Upper lobe of left lung (tissue), 6 donors: Measurements from ENCODE around the gene UCHL5. TPM values are rescaled to one million over a fixed set of nuclear protein-coding genes. Genes with fewer than 3 reads are reported as not detected.

Source experiments
- ATAC-seq, 2 donors: fragments of 200-7000 bp; cut with Tn5 transposase; one replicate each; pipeline ENCODE4 v1.9.1; 2022; ENCODE audit warnings: mild to moderate bottlenecking in 2 of 2, moderate library complexity in 2 of 2; ENCODE audit not compliant: low FRiP score in 2 of 2
- DNase-seq, 2 donors: peaks; one replicate each; pipeline ENCODE4 v3.0.0-alpha.2; 2019 to 2020
- H3K27ac ChIP-seq, 4 donors: fragments of 200-600 bp; sonication (generic); one replicate each; pipeline ENCODE4 v1.5.1; 2016 to 2019
- H3K27me3 ChIP-seq, 4 donors: fragments of 200-600 bp; sonication (generic); one replicate each; pipeline ENCODE4 v1.5.1; 2017 to 2019
- H3K36me3 ChIP-seq, 4 donors: fragments of 200-600 bp; sonication (generic); one replicate each; pipeline ENCODE4 v1.5.1; 2016 to 2019
- H3K4me1 ChIP-seq, 4 donors: fragments of 200-600 bp; sonication (generic); one replicate each; pipeline ENCODE4 v1.5.1; 2018 to 2019
- H3K4me3 ChIP-seq, 4 donors: fragments of 200-600 bp; sonication (generic); one replicate each; pipeline ENCODE4 v1.5.1; 2017 to 2019; ENCODE audit warnings: mild to moderate bottlenecking in 2 of 4, moderate library complexity in 1 of 4
- H3K9me3 ChIP-seq, 4 donors: fragments of 200-600 bp; sonication (generic); one replicate each; pipeline ENCODE4 v1.5.1; 2018 to 2019
- CTCF ChIP-seq, 6 experiments: fragments of 450-650 bp in 4 of 6; fragments of 200-600 bp in 2 of 6; sonication (generic) in 2 of 6; IDR thresholded peaks; one replicate each; pipeline ENCODE4 v1.5.1; 2016 to 2019; ENCODE audit warnings: antibody characterized with exemption in 6 of 6
- EP300 ChIP-seq, 4 donors: sonication (generic); formaldehyde crosslinking; IDR thresholded peaks; one replicate each; pipeline ENCODE4 v1.5.1; 2017; ENCODE audit warnings: antibody characterized with exemption in 4 of 4, control low read depth in 2 of 4
- POLR2A ChIP-seq, 4 donors: fragments of 450-650 bp; IDR thresholded peaks; one replicate each; pipeline ENCODE4 v1.5.1; 2016 to 2017; ENCODE audit warnings: antibody characterized with exemption in 4 of 4, mild to moderate bottlenecking in 2 of 4
- POLR2AphosphoS5 ChIP-seq, 2 donors: sonication (generic); formaldehyde crosslinking; IDR thresholded peaks; one replicate each; pipeline ENCODE4 v1.5.1; 2017; ENCODE audit warnings: antibody characterized with exemption in 2 of 2
- WGBS, 2 donors: methylation state at CpG; one replicate each; pipeline ENCODE4 v1.1.5; 2017 to 2018; 5-methylcytosine and 5-hydroxymethylcytosine counted together
- small RNA-seq, 4 donors: library from RNA; depleted of rRNA; stranded (forward); fragments of <200 nt; gene quantifications; one replicate each; pipeline ENCODE3, GENCODE V24; 2016
- total RNA-seq, 6 donors: library from RNA; depleted of rRNA in 4 of 6; stranded (reverse); fragments of >200 nt in 4 of 6; gene quantifications; one replicate each; pipeline versions ENCODE4 v1.1.0 to v1.2.1, GENCODE V29; 2016 to 2021
- donor health status: DM: no; HTN: no; CAD: no; lungs with moderate emphysema.
- donor health status: DM: no; HTN: yes; CAD: no; lungs with severe emphysema.

Gene UCHL5
- total RNA-seq, 6 donors from 2014 or later: 24.9 to 49.8 (median 36.4) TPM

- 83 to 86% methylated on average over 2 of the region's 2 CpGs for WGBS, 2 donors
- no peak for ATAC-seq
- TF ChIP-seq CTCF (IDR thresholded peaks at IDR 0.05): no peak
- TF ChIP-seq POLR2AphosphoS5 (IDR thresholded peaks at IDR 0.05): no peak
- TF ChIP-seq EP300 (IDR thresholded peaks at IDR 0.05): no peak
- no peak for TF ChIP-seq POLR2A (IDR thresholded peaks at IDR 0.05)
Observed at GRCh38 chr1:192966073-192966472, 93.1 kb downstream of the UCHL5 start.

GRCh38 chr1:192962901-192963300 lies 96.3 kb downstream of the UCHL5 start:
- ATAC-seq (no peak), DNase-seq (no peak)
- TF ChIP-seq EP300 (IDR thresholded peaks at IDR 0.05) (no peak), POLR2A (IDR thresholded peaks at IDR 0.05) (no peak), POLR2AphosphoS5 (IDR thresholded peaks at IDR 0.05) (no peak), CTCF (IDR thresholded peaks at IDR 0.05) (no peak)
- no peak overlapping the region for H3K27ac ChIP-seq
- H3K36me3 ChIP-seq: no peaks in the 10 kb centered on the region
- H3K4me3 ChIP-seq: no peak overlapping the region
- no peaks in the 10 kb centered on the region for H3K9me3 ChIP-seq
- H3K27me3 ChIP-seq: no peaks in the 10 kb centered on the region
- 87 to 90% methylated on average over 2 of the region's 2 CpGs for WGBS, 2 donors
- H3K4me1 ChIP-seq: no peaks in the 10 kb centered on the region

More at GRCh38 chr1:192966073-192966472, 93.1 kb downstream of the UCHL5 start:
- Histone ChIP-seq H3K36me3 (no peaks in the 10 kb centered on the region), H3K27ac (no peak overlapping the region), H3K9me3 (no peaks in the 10 kb centered on the region), H3K27me3 (no peaks in the 10 kb centered on the region), H3K4me3 (no peak overlapping the region), H3K4me1 (no peaks in the 10 kb centered on the region)
- no peak for DNase-seq

Small RNA genes within 50 kb of the gene (small RNA-seq; reads per million reads assigned to genes)
- gene SCARNA18B: 0 reads per million in 4 donors

Other genes starting within 250 kb of the UCHL5 start
- 100 to 1,000 TPM in 2 of 6 donors, 10 to 100 TPM in 4; 49.5 to 131 (median 72.0) TPM for gene RO60, start 252 bp upstream of the UCHL5 start, total RNA-seq
- gene GLRX2, start 46.1 kb upstream of the UCHL5 start, total RNA-seq: 10 to 100 TPM in 2 of 6 donors, 1 to 10 TPM in 4; 1.4 to 18.6 (median 6.6) TPM
- 10 to 100 TPM; 35.1 to 77.5 (median 47.5) TPM for gene CDC73, start 62.7 kb upstream of the UCHL5 start, total RNA-seq
- gene B3GALT2, start 127.3 kb upstream of the UCHL5 start, total RNA-seq: 1 to 10 TPM in 4 of 6 donors, under 1 TPM in 2; 0.44 to 3.3 (median 1.5) TPM